Neural cell (in vitro differentiated cells): Measurements from ENCODE around the gene RRBP1. TPM values are rescaled to one million over a fixed set of nuclear protein-coding genes. Genes with fewer than 3 reads are reported as not detected.

Experiments
- H2AFZ ChIP-seq: fragments of 200-600, 300-800 bp; sonication (generic), shearing (Covaris generic); 2 replicates; pipeline ENCODE4 v1.6.0; 2014; ENCODE audit warnings: low read depth, mild to moderate bottlenecking, antibody characterized with exemption, low read length, moderate library complexity
- H3F3A ChIP-seq: fragments of 200-600 bp; shearing (Covaris generic); 2 replicates; pipeline ENCODE4 v1.6.1; 2016; ENCODE audit warnings: mild to moderate bottlenecking, moderate library complexity, mixed read lengths, antibody characterized with exemption, low read length; ENCODE audit not compliant: insufficient read depth, poor library complexity, severe bottlenecking
- H3K27ac ChIP-seq: fragments of 200-600, 300-800 bp; sonication (generic), shearing (Covaris generic); 2 replicates; pipeline ENCODE4 v1.5.1; 2014; ENCODE audit warnings: mild to moderate bottlenecking, low read length, moderate library complexity
- H3K27me3 ChIP-seq: fragments of 300-800, 200-600 bp; sonication (generic), shearing (Covaris generic); 2 replicates; pipeline ENCODE4 v1.6.0; 2014; ENCODE audit warnings: mild to moderate bottlenecking, low read depth, low read length, moderate library complexity; ENCODE audit not compliant: insufficient read depth
- H3K36me3 ChIP-seq: fragments of 300-800, 200-600 bp; sonication (generic), shearing (Covaris generic); 2 replicates; pipeline ENCODE4 v1.5.1; 2014; ENCODE audit warnings: mild to moderate bottlenecking, antibody characterized with exemption, low read length, moderate library complexity; ENCODE audit not compliant: insufficient read depth
- H3K4me2 ChIP-seq: fragments of 300-800, 200-600 bp; sonication (generic), shearing (Covaris generic); 2 replicates; pipeline ENCODE4 v1.6.0; 2014; ENCODE audit warnings: mild to moderate bottlenecking, low read length
- H3K4me3 ChIP-seq: fragments of 300-800, 200-600 bp; sonication (generic), shearing (Covaris generic); 2 replicates; pipeline ENCODE4 v1.5.1; 2014; ENCODE audit warnings: mild to moderate bottlenecking, low read length, moderate library complexity
- H3K79me2 ChIP-seq: fragments of 200-600 bp; shearing (Covaris generic); replicated peaks from 2 replicates; pipeline ENCODE4 v1.6.0; 2014; ENCODE audit warnings: mild to moderate bottlenecking, low read length, moderate library complexity; ENCODE audit not compliant: insufficient read depth
- H3K9ac ChIP-seq: fragments of 300-800, 200-600 bp; sonication (generic), shearing (Covaris generic); 2 replicates; pipeline ENCODE4 v1.6.1; 2016; ENCODE audit warnings: mild to moderate bottlenecking, low read length, mixed read lengths
- H3K9me2 ChIP-seq: fragments of 200-600 bp; shearing (Covaris generic); 2 replicates; pipeline ENCODE4 v1.6.1; 2016; ENCODE audit warnings: mild to moderate bottlenecking, low read length, mixed read lengths; ENCODE audit not compliant: insufficient read depth
- H3K9me3 ChIP-seq: fragments of 200-600, 300-800 bp; sonication (generic), shearing (Covaris generic); 2 replicates; pipeline ENCODE4 v1.6.1; 2016; ENCODE audit warnings: mild to moderate bottlenecking, mixed run types, low read length, moderate library complexity, mixed read lengths
- H4K20me1 ChIP-seq: fragments of 200-600 bp; shearing (Covaris generic); 2 replicates; pipeline ENCODE4 v1.6.1; 2016; ENCODE audit warnings: mild to moderate bottlenecking, mixed run types; ENCODE audit not compliant: insufficient read depth
- CTCF ChIP-seq: fragments of 450-650 bp; IDR thresholded peaks from 2 replicates; pipeline ENCODE4 v1.5.1; 2014; ENCODE audit warnings: antibody characterized with exemption, mild to moderate bottlenecking, moderate library complexity; ENCODE audit not compliant: poor library complexity, severe bottlenecking
- EP300 ChIP-seq: fragments of 450-650 bp; conservative IDR thresholded peaks from 2 replicates; pipeline ENCODE4 v1.6.1; 2014; ENCODE audit warnings: antibody characterized with exemption, mild to moderate bottlenecking, moderate library complexity; ENCODE audit not compliant: poor library complexity, severe bottlenecking
- EZH2 ChIP-seq: fragments of 200-600, 300-800 bp; shearing (Covaris generic), sonication (generic); IDR thresholded peaks from 2 replicates; pipeline ENCODE4 v1.6.1; 2014; ENCODE audit warnings: antibody characterized with exemption, low read length, borderline replicate concordance, mild to moderate bottlenecking; ENCODE audit not compliant: insufficient read depth, poor library complexity, severe bottlenecking
- MXI1 ChIP-seq: fragments of 450-650 bp; conservative IDR thresholded peaks from 2 replicates; pipeline ENCODE4 v1.6.1; 2014; ENCODE audit warnings: antibody characterized with exemption, mild to moderate bottlenecking; ENCODE audit not compliant: poor library complexity, severe bottlenecking
- POLR2AphosphoS5 ChIP-seq: IDR thresholded peaks from 2 replicates; pipeline ENCODE4 v1.6.1; 2012
- RAD21 ChIP-seq: fragments of 450-650 bp; conservative IDR thresholded peaks from 2 replicates; pipeline ENCODE4 v1.6.1; 2014; ENCODE audit warnings: antibody characterized with exemption, mild to moderate bottlenecking, moderate library complexity
- SMC3 ChIP-seq: fragments of 450-650 bp; conservative IDR thresholded peaks from 2 replicates; pipeline ENCODE4 v1.6.1; 2014; ENCODE audit warnings: antibody characterized with exemption, mild to moderate bottlenecking, moderate library complexity; ENCODE audit not compliant: poor library complexity
- TAF1 ChIP-seq: IDR thresholded peaks from 2 replicates; pipeline ENCODE4 v1.6.1; 2012; ENCODE audit warnings: low read depth
- polyA plus RNA-seq: library from polyadenylated mRNA; depleted of rRNA; stranded (reverse); fragments of >200 nt; gene quantifications from 2 replicates; pipeline ENCODE4 v1.2.3, GENCODE V29; 2014
- TF ChIP-seq, protein P1 (sequence below): IDR thresholded peaks from 2 replicates; pipeline ENCODE4 v1.6.1; 2012; ENCODE audit warnings: borderline replicate concordance

RRBP1 gene
- polyA plus RNA-seq, 1 donor from 2014 or later, result 2.2 TPM

DNA sequence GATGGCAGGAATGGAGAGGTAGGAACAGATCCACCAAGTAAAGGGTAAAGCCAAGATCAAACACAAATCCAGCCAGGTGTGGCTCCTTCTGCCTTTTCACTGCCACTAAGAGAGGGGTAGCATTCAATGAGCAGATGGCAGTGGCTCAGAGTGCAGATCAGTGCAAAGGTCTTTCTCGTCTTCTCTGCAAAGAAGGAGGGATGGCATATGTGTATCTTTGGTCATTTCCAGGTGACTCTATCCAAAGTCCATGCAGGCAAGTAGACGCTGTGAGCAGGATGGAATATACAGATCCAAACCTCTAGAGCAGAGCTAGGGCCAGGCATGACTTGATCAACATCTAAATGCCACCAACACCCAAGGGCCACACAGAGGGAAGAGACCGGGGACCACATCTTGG lies 24.6 kb upstream of the RRBP1 start:
- Histone ChIP-seq H3K9me3 (no peaks in the 10 kb centered on the region), H3K4me3 (no peak overlapping the region), H3K79me2 (no peaks in the 10 kb centered on the region), H3K27ac (no peak overlapping the region), H3K27me3 (no peaks in the 10 kb centered on the region), H3K36me3 (no peaks in the 10 kb centered on the region), H3K9me2 (no peaks in the 10 kb centered on the region), H3K4me2 (no peak overlapping the region), H3F3A (no peaks in the 10 kb centered on the region), H2AFZ (no peak overlapping the region), H4K20me1 (no peaks in the 10 kb centered on the region), H3K9ac (no peak overlapping the region)
- TF ChIP-seq RAD21 (no peak), MXI1 (no peak)

GRCh38 chr20:17705916-17706315 lies 23.9 kb upstream of the RRBP1 start:
- TF ChIP-seq EP300, result no peak
- TF ChIP-seq, protein P1, sequence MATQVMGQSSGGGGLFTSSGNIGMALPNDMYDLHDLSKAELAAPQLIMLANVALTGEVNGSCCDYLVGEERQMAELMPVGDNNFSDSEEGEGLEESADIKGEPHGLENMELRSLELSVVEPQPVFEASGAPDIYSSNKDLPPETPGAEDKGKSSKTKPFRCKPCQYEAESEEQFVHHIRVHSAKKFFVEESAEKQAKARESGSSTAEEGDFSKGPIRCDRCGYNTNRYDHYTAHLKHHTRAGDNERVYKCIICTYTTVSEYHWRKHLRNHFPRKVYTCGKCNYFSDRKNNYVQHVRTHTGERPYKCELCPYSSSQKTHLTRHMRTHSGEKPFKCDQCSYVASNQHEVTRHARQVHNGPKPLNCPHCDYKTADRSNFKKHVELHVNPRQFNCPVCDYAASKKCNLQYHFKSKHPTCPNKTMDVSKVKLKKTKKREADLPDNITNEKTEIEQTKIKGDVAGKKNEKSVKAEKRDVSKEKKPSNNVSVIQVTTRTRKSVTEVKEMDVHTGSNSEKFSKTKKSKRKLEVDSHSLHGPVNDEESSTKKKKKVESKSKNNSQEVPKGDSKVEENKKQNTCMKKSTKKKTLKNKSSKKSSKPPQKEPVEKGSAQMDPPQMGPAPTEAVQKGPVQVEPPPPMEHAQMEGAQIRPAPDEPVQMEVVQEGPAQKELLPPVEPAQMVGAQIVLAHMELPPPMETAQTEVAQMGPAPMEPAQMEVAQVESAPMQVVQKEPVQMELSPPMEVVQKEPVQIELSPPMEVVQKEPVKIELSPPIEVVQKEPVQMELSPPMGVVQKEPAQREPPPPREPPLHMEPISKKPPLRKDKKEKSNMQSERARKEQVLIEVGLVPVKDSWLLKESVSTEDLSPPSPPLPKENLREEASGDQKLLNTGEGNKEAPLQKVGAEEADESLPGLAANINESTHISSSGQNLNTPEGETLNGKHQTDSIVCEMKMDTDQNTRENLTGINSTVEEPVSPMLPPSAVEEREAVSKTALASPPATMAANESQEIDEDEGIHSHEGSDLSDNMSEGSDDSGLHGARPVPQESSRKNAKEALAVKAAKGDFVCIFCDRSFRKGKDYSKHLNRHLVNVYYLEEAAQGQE, result no peak
- Histone ChIP-seq H3K9me2 (no peaks in the 10 kb centered on the region), H3K9me3 (no peaks in the 10 kb centered on the region), H3K79me2 (no peaks in the 10 kb centered on the region), H3K36me3 (no peaks in the 10 kb centered on the region), H2AFZ (no peak overlapping the region), H3K9ac (no peak overlapping the region), H3K4me3 (no peak overlapping the region), H4K20me1 (no peaks in the 10 kb centered on the region), H3K27ac (no peak overlapping the region), H3F3A (no peaks in the 10 kb centered on the region), H3K27me3 (no peaks in the 10 kb centered on the region), H3K4me2 (no peak overlapping the region)

GRCh38 chr20:17704589-17705317 lies 22.7 kb upstream of the RRBP1 start:
- H4K20me1 ChIP-seq, result no peaks in the 10 kb centered on the region
- no peak overlapping the region for H3K9ac ChIP-seq
- H3K27me3 ChIP-seq, result no peaks in the 10 kb centered on the region
- no peaks in the 10 kb centered on the region for H3K9me2 ChIP-seq
- no peaks in the 10 kb centered on the region for H3K9me3 ChIP-seq
- no peaks in the 10 kb centered on the region for H3K79me2 ChIP-seq
- H3K27ac ChIP-seq, result no peak overlapping the region
- TF ChIP-seq EZH2 (no peak), RAD21 (no peak), CTCF (no peak), EP300 (no peak), SMC3 (no peak), TAF1 (no peak), POLR2AphosphoS5 (no peak)
- TF ChIP-seq, protein P1, result no peak
- H3K36me3 ChIP-seq, result no peaks in the 10 kb centered on the region
- no peak overlapping the region for H2AFZ ChIP-seq
- H3F3A ChIP-seq, result no peaks in the 10 kb centered on the region
- H3K4me2 ChIP-seq, result no peak overlapping the region
- no peak overlapping the region for H3K4me3 ChIP-seq
